GM12873 (cell line): Measurements from ENCODE around the gene FERMT3.

ENCODE experiments used
- CTCF ChIP-seq: IDR thresholded peaks from 2 replicates; pipeline ENCODE4 v1.5.1; 2012; ENCODE audit warnings: low read depth, mild to moderate bottlenecking, moderate library complexity, low read length, control low read depth; ENCODE audit not compliant: insufficient read depth; ENCODE audit errors: missing control alignments

The FERMT3 gene

DNA sequence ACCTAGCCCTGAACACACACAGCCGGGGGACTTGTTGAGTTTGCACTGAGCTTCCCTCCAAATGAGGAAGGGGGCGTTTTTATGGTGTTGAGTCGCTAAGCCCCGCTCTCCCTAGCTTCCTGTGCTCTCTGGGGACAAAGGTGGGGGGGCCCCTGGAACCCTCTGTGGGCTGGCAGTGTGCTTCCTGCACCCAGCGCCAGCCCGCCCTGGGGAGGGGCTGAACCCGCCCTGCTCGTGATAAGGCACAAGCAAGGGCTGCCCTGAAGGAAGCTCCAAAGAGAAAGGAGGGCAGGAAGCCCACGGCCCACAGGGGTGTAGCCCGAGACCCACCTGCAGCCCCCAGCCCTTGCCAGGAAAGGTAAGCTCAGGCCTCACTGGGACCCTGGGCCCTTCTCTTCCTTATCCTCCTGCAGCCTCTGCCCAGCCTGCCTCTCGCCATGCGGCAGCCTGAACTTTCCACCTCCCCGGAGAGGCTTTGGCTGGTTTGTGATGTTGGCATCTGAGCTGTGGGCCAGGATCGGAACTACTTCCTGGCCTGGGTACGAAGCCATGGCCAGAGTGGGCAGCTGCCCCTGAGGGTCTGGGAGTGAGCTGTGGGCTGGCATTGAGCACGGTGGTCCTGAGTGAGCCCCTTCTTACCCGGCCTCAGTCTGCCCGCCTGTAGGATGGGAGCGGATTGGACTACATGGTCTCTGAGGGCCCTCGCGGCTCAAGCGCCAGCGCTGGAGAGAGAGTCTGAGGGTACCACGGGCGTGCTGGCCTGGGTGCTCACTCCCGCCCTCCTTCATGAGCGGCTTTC, at the start of gene FERMT3:
Gene FERMT3 (plus strand): TSS at position 265 of the 799 bp plus-strand sequence. CDS start 644 bp downstream, outside the sequence.
- no peak for TF ChIP-seq CTCF

- no peak for TF ChIP-seq CTCF
Observed at GRCh38 chr11:64157631-64158394, 48.7 kb upstream of the FERMT3 start.

- TF ChIP-seq CTCF: no peak
Observed at GRCh38 chr11:64161037-64161436, 45.5 kb upstream of the FERMT3 start.

DNA sequence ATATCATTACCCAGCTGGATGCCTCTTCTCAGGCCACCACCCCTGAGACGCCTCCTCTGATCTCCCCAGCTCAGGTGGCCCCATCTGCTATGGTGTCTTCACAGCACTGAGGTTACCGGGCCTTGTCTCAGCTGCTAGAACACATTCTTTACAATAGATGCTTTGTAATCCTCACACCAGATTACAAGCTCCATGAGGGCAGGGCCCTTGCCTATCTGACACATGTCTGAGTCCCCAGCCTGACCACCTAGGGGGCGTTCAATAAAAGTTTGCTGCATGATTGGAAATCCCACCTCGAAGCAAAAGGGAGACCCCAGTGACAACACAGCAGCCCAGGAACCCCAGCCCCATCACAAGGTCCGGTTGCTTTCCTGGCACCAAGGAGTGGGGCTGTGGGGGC, 42.6 kb upstream of the FERMT3 start:
- TF ChIP-seq CTCF: no peak

- TF ChIP-seq CTCF: no peak
Observed at GRCh38 chr11:64164392-64165312, 41.9 kb upstream of the FERMT3 start.

- no peak for TF ChIP-seq CTCF
Observed at GRCh38 chr11:64165481-64165841, 41.1 kb upstream of the FERMT3 start.
